VCaP (cell line): ENCODE data around the gene LRIT2.

Experiments used
- H3K27ac ChIP-seq: fragments of 450-650 bp; 2 replicates; pipeline ENCODE4 v1.5.1; 2017
- CTCF ChIP-seq: fragments of 450-650 bp; conservative IDR thresholded peaks from 2 replicates; pipeline ENCODE4 v1.5.1; 2017; ENCODE audit warnings: mild to moderate bottlenecking, moderate library complexity

The LRIT2 gene

GRCh38 chr10:84227810-84228209 lies 2.5 kb upstream of the LRIT2 start:
- H3K27ac ChIP-seq, result no peak overlapping the region
- TF ChIP-seq CTCF, result no peak

- no peak for TF ChIP-seq CTCF
These were observed 1.3 kb upstream of the LRIT2 start for GRCh38 chr10:84226616-84227015.

GRCh38 chr10:84224411-84225028 lies 824 bp downstream of the LRIT2 start:
- no peak for TF ChIP-seq CTCF
- H3K27ac ChIP-seq, result no peak overlapping the region

More at GRCh38 chr10:84226616-84227015, 1.3 kb upstream of the LRIT2 start:
- no peak overlapping the region for H3K27ac ChIP-seq

GRCh38 chr10:84221916-84222315 lies 3.4 kb downstream of the LRIT2 start:
- no peak overlapping the region for H3K27ac ChIP-seq
- no peak for TF ChIP-seq CTCF

GRCh38 chr10:84217746-84218145 lies 7.6 kb downstream of the LRIT2 start:
- no peak for TF ChIP-seq CTCF
- H3K27ac ChIP-seq, result no peak overlapping the region

- H3K27ac ChIP-seq, result no peak overlapping the region
- no peak for TF ChIP-seq CTCF
These were observed 8.5 kb downstream of the LRIT2 start for GRCh38 chr10:84216834-84217233.

GRCh38 chr10:84214612-84215235 lies 10.6 kb downstream of the LRIT2 start:
- no peak overlapping the region for H3K27ac ChIP-seq
- 0 out of 2 replicates have a peak, but pooled peaks have one; percentile 11 for TF ChIP-seq CTCF
